Thyroid gland (tissue), 4 donors: ENCODE measurements around the gene EXOSC5.

Experiments used
- CTCF ChIP-seq, 6 experiments: fragments of 200-600 bp in 3 of 6; fragments of 450-650 bp in 3 of 6; sonication (generic) in 3 of 6; IDR thresholded peaks; one replicate each; pipeline ENCODE4 v1.5.1; 2016 to 2019; ENCODE audit warnings: antibody characterized with exemption in 6 of 6, mild to moderate bottlenecking in 2 of 6, inconsistent platforms in 1 of 6, moderate library complexity in 1 of 6
- POLR2A ChIP-seq, 2 donors: fragments of 450-650 bp; IDR thresholded peaks; one replicate each; pipeline ENCODE4 v1.6.1; 2017; ENCODE audit warnings: antibody characterized with exemption in 2 of 2, mild to moderate bottlenecking in 2 of 2, moderate library complexity in 1 of 2

- TF ChIP-seq CTCF (IDR thresholded peaks at IDR 0.05) (no peak), POLR2A (IDR thresholded peaks at IDR 0.05) (no peak)
Observed at GRCh38 chr19:41354343-41354953, 42.7 kb downstream of the EXOSC5 start.
